ENCODE measurements around the gene FSTL4. TPM values are rescaled to one million over a fixed set of nuclear protein-coding genes. Genes with fewer than 3 reads are reported as not detected.

Gene FSTL4
- total and polyA plus RNA-seq, 12 donors: 0.48 to 5.2 (median 2.3) TPM

DNA sequence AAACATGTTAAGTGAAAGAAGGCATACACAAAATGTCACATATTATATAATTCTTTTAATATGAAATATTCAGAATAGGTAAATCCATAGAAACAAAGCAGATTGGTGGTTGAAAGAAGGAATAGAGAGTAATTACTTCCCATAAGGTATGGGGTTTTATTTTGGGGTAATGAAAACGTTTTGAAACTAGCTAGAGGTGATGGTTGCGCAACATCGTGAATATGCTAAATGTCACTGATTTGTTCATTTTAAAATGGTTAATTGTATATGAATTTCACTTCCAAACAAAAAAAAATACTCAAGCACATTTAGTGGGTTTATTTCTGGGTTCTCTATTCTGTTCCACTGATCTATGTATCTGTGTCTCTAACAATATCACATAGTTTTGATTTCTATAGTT lies 12.0 kb upstream of the FSTL4 start:
- intact Hi-C loops (cut with DNase I): no loop called here
- no peaks in the 10 kb centered on the region for H3K27me3 ChIP-seq
- H3K36me3 ChIP-seq (replicated peaks in 1 of 2): no peaks in the 10 kb centered on the region
- H3K4me3 ChIP-seq: no peak overlapping the region
- no peaks in the 10 kb centered on the region for H3K4me1 ChIP-seq (replicated peaks in 1 of 2)
- WGBS, 4 donors: 63 to 69% (median 65%) methylated on average over 3 of the region's 3 CpGs
- no peak overlapping the region for H3K27ac ChIP-seq
- peaks cover 0 to 7% (median 0%) of the 10 kb centered on the region in 3 donors for H3K9me3 ChIP-seq (replicated peaks in 1 of 3)
- DNase-seq: no peak
- no peak for TF ChIP-seq POLR2A (IDR thresholded peaks at IDR 0.05)
- TF ChIP-seq, protein P1, sequence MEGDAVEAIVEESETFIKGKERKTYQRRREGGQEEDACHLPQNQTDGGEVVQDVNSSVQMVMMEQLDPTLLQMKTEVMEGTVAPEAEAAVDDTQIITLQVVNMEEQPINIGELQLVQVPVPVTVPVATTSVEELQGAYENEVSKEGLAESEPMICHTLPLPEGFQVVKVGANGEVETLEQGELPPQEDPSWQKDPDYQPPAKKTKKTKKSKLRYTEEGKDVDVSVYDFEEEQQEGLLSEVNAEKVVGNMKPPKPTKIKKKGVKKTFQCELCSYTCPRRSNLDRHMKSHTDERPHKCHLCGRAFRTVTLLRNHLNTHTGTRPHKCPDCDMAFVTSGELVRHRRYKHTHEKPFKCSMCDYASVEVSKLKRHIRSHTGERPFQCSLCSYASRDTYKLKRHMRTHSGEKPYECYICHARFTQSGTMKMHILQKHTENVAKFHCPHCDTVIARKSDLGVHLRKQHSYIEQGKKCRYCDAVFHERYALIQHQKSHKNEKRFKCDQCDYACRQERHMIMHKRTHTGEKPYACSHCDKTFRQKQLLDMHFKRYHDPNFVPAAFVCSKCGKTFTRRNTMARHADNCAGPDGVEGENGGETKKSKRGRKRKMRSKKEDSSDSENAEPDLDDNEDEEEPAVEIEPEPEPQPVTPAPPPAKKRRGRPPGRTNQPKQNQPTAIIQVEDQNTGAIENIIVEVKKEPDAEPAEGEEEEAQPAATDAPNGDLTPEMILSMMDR (IDR thresholded peaks at IDR 0.05): no peak

DNA sequence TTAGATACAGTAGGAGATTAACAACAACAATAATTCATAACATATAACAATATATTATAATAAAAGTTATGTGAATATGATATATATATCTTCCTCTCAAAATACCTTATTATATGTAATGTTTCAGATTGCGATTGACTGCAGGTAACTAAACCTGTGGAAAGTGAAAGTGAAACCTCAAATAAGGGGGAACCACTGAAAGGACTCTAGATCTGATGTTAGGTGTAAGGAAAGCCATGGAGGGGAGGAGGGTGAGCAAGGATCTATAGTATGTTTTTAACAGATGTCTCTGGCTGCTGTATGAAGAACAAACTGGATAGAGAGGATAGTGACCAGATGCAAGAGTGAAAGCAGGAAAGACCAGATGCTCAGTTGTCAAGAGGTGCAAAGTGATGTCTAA lies 5.8 kb upstream of the FSTL4 start:
- Histone ChIP-seq H3K4me1 (replicated peaks in 1 of 2) (peaks cover 0 to 7% of the 10 kb centered on the region in 2 donors), H3K27me3 (no peaks in the 10 kb centered on the region), H3K27ac (no peak overlapping the region), H3K4me3 (no peak overlapping the region), H3K9me3 (replicated peaks in 1 of 3) (no peaks in the 10 kb centered on the region), H3K36me3 (replicated peaks in 1 of 2) (no peaks in the 10 kb centered on the region)
- TF ChIP-seq, protein P1 (IDR thresholded peaks at IDR 0.05): no peak
- no peak for TF ChIP-seq POLR2A (IDR thresholded peaks at IDR 0.05)
- intact Hi-C loops (cut with DNase I): no loop called here
- 84 to 91% (median 91%) methylated on average over 1 of the region's 1 CpG for WGBS, 4 donors
- no peak for DNase-seq

DNA sequence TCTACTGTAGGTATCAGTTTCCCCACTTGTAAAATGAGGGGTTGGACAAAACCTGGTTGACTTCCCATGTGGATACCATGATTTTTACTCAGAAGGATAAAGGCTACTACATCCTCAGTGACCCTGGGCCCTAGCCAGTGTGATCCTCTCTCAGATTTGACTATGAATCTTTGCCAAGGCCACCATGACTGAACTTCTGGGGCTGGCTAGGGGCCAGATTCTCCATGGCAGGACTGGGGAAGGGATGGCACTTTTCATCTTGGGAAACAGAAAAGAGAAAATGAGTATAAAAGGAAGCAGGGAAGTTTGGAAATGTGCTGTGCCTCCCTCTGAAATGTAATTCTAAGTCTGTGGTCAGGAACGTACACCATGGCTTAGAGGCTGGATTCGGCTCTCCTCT lies 1.4 kb upstream of the FSTL4 start:
- DNase-seq: peak; percentile 42 to 78 (median 65)
- TF ChIP-seq, protein P1 (IDR thresholded peaks at IDR 0.05): peak in 1 of 6 experiments; percentile 6
- TF ChIP-seq POLR2A (IDR thresholded peaks at IDR 0.05): peak in 1 of 2 donors; percentile 31
- WGBS, 4 donors: 38 to 50% (median 40%) methylated on average over 2 of the region's 2 CpGs
- Histone ChIP-seq H3K27me3 (peaks cover 22% of the 10 kb centered on the region), H3K27ac (peak overlapping the region in 2 of 5 donors; percentile 27 to 67), H3K9me3 (replicated peaks in 1 of 3) (no peaks in the 10 kb centered on the region), H3K4me1 (replicated peaks in 1 of 2) (peaks cover 18 to 26% of the 10 kb centered on the region in 2 donors), H3K36me3 (replicated peaks in 1 of 2) (no peaks in the 10 kb centered on the region), H3K4me3 (no peak overlapping the region)
- intact Hi-C loops (cut with DNase I): loop anchor here in 1 of 2 donors (5.0 kb wide), 1 partner anchor 191 kb away; no protein-coding TSS in a partner anchor

DNA sequence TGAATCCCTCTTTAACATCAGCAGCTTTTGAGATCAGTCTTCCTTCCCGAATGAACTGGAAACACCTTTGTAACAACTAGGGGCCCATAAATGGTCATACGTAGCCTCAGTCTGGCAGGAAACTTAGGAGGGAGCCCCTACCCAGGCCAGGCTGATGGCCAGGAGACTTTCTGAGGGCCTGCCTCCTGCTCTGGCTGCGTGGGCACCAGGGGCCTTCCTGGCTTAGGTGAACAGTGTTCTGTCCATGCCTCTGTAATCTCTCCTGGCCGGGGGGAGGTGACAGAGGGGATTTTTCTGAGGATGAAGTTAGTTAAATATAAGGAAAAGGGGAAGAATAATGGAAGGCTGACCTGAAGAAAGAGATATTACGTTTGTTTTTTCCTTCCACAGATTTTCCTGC lies 843 bp upstream of the FSTL4 start:
- intact Hi-C loops (cut with DNase I): loop anchor here in 1 of 2 donors (5.0 kb wide), 1 partner anchor 191 kb away; no protein-coding TSS in a partner anchor
- 70 to 79% (median 75%) methylated on average over 5 of the region's 5 CpGs for WGBS, 4 donors
- Histone ChIP-seq H3K4me1 (replicated peaks in 1 of 2) (peaks cover 18 to 26% of the 10 kb centered on the region in 2 donors), H3K4me3 (no peak overlapping the region), H3K36me3 (replicated peaks in 1 of 2) (no peaks in the 10 kb centered on the region), H3K27me3 (peaks cover 24% of the 10 kb centered on the region), H3K27ac (peak overlapping the region in 2 of 5 donors; percentile 18 to 67), H3K9me3 (replicated peaks in 1 of 3) (no peaks in the 10 kb centered on the region)
- no peak for DNase-seq
- TF ChIP-seq, protein P1 (IDR thresholded peaks at IDR 0.05): no peak
- no peak for TF ChIP-seq POLR2A (IDR thresholded peaks at IDR 0.05)
